ENCODE measurements around the gene TBK1. TPM values are rescaled to one million over a fixed set of nuclear protein-coding genes. Genes with fewer than 3 reads are reported as not detected.
"Not testable (repeated sequence)": the region's sequence is repeated elsewhere in the genome, so short reads cannot be mapped to it uniquely, and the experiment has no call there.

The TBK1 gene
- polyA plus RNA-seq, 3 donors = 14.3 to 24.7 (median 15.5) TPM

GRCh38 chr12:64522316-64522715 lies 70.4 kb downstream of the TBK1 start:
- Mint-ChIP-seq H3K9me3 (peaks cover 0 to 2% (median 0%) of the 10 kb centered on the region in 7 donors), H3K27ac (peak overlapping the region in 1 of 7 donors; percentile 11), H3K4me3 (peak overlapping the region in 1 of 2 donors; percentile 31), H3K36me3 (no peaks in the 10 kb centered on the region), H3K27me3 (ENCODE audit: low read depth in 3 of 3) (peaks cover 0 to 7% (median 3%) of the 10 kb centered on the region in 3 donors), H3K4me1 (peaks cover 12% of the 10 kb centered on the region)
- Histone ChIP-seq H3K4me3 (replicated peaks in 1 of 3; ENCODE audit: low read depth in 2 of 3, low read length in 3 of 3) (no peak overlapping the region), H3K9ac (ENCODE audit: insufficient read depth, low read length, poor library complexity, severe bottlenecking) (no peak overlapping the region), H3K79me2 (ENCODE audit: insufficient read depth, low read length) (no peaks in the 10 kb centered on the region), H3K9me3 (replicated peaks in 1 of 2; ENCODE audit: control insufficient read depth in 1 of 2, insufficient read depth in 1 of 2, low read length in 2 of 2) (no peaks in the 10 kb centered on the region), H3K27me3 (ENCODE audit: control insufficient read depth in 2 of 2, insufficient read depth in 2 of 2, low read length in 2 of 2) (no peaks in the 10 kb centered on the region), H3K27ac (ENCODE audit: low read depth in 1 of 2, low read length in 2 of 2) (no peak overlapping the region), H3K4me2 (replicated peaks; ENCODE audit: extremely low read depth, low read length, poor library complexity, severe bottlenecking) (no peak overlapping the region), H4K20me1 (ENCODE audit: insufficient read depth, low read length) (no peaks in the 10 kb centered on the region), H3K36me3 (replicated peaks in 1 of 2; ENCODE audit: control insufficient read depth in 1 of 2, insufficient read depth in 2 of 2, low read length in 2 of 2) (no peaks in the 10 kb centered on the region), H3K4me1 (ENCODE audit: control insufficient read depth in 1 of 2, insufficient read depth in 2 of 2, low read length in 2 of 2) (peaks cover 0 to 5% of the 10 kb centered on the region in 2 donors), H2AFZ (ENCODE audit: insufficient read depth, low read depth, low read length, poor library complexity, severe bottlenecking) (no peak overlapping the region)
- intact Hi-C loops (cut with micrococcal nuclease) = no loop called here
- no peak for TF ChIP-seq CTCF (IDR thresholded peaks at IDR 0.05)
- no CpG with 5 or more reads among the region's 5 CpGs for WGBS (ENCODE audit: insufficient coverage)
- DNase-seq = no peak

GRCh38 chr12:64522807-64523206 lies 70.9 kb downstream of the TBK1 start:
- H3K36me3 ChIP-seq (replicated peaks in 1 of 2; ENCODE audit: control insufficient read depth in 1 of 2, insufficient read depth in 2 of 2, low read length in 2 of 2) = no peaks in the 10 kb centered on the region
- no peaks in the 10 kb centered on the region for H3K27me3 ChIP-seq (ENCODE audit: control insufficient read depth in 2 of 2, insufficient read depth in 2 of 2, low read length in 2 of 2)
- Mint-ChIP-seq H3K9me3 (peaks cover 0 to 2% (median 0%) of the 10 kb centered on the region in 7 donors), H3K27me3 (ENCODE audit: low read depth in 3 of 3) (peaks cover 0 to 7% (median 3%) of the 10 kb centered on the region in 3 donors), H3K36me3 (no peaks in the 10 kb centered on the region), H3K27ac (no peak overlapping the region), H3K4me1 (peaks cover 12% of the 10 kb centered on the region), H3K4me3 (no peak overlapping the region)
- intact Hi-C loops (cut with micrococcal nuclease) = no loop called here
- no peak overlapping the region for H2AFZ ChIP-seq (ENCODE audit: insufficient read depth, low read depth, low read length, poor library complexity, severe bottlenecking)
- H3K79me2 ChIP-seq (ENCODE audit: insufficient read depth, low read length) = no peaks in the 10 kb centered on the region
- no peak overlapping the region for H3K4me2 ChIP-seq (replicated peaks; ENCODE audit: extremely low read depth, low read length, poor library complexity, severe bottlenecking)
- 57% methylated on average over 2 of the region's 4 CpGs for WGBS (ENCODE audit: insufficient coverage)
- peaks cover 0 to 5% of the 10 kb centered on the region in 2 donors for H3K4me1 ChIP-seq (ENCODE audit: control insufficient read depth in 1 of 2, insufficient read depth in 2 of 2, low read length in 2 of 2)
- DNase-seq = no peak
- no peak overlapping the region for H3K4me3 ChIP-seq (replicated peaks in 1 of 3; ENCODE audit: low read depth in 2 of 3, low read length in 3 of 3)
- no peak overlapping the region for H3K9ac ChIP-seq (ENCODE audit: insufficient read depth, low read length, poor library complexity, severe bottlenecking)
- H3K9me3 ChIP-seq (replicated peaks in 1 of 2; ENCODE audit: control insufficient read depth in 1 of 2, insufficient read depth in 1 of 2, low read length in 2 of 2) = no peaks in the 10 kb centered on the region
- no peak overlapping the region for H3K27ac ChIP-seq (ENCODE audit: low read depth in 1 of 2, low read length in 2 of 2)
- no peak for TF ChIP-seq CTCF (IDR thresholded peaks at IDR 0.05)
- no peaks in the 10 kb centered on the region for H4K20me1 ChIP-seq (ENCODE audit: insufficient read depth, low read length)

GRCh38 chr12:64523565-64524444 lies 71.9 kb downstream of the TBK1 start:
- intact Hi-C loops (cut with micrococcal nuclease); H3K9ac ChIP-seq (ENCODE audit: insufficient read depth, low read length, poor library complexity, severe bottlenecking); H3K4me3 ChIP-seq (replicated peaks in 1 of 3; ENCODE audit: low read depth in 2 of 3, low read length in 3 of 3); H3K9me3 ChIP-seq (replicated peaks in 1 of 2; ENCODE audit: control insufficient read depth in 1 of 2, insufficient read depth in 1 of 2, low read length in 2 of 2); H3K36me3 ChIP-seq (replicated peaks in 1 of 2; ENCODE audit: control insufficient read depth in 1 of 2, insufficient read depth in 2 of 2, low read length in 2 of 2); H3K4me2 ChIP-seq (replicated peaks; ENCODE audit: extremely low read depth, low read length, poor library complexity, severe bottlenecking); H3K79me2 ChIP-seq (ENCODE audit: insufficient read depth, low read length); H2AFZ ChIP-seq (ENCODE audit: insufficient read depth, low read depth, low read length, poor library complexity, severe bottlenecking); H3K27ac ChIP-seq (ENCODE audit: low read depth in 1 of 2, low read length in 2 of 2); H3K4me3 Mint-ChIP-seq; H3K4me1 ChIP-seq (ENCODE audit: control insufficient read depth in 1 of 2, insufficient read depth in 2 of 2, low read length in 2 of 2); H3K27ac Mint-ChIP-seq; H3K9me3 Mint-ChIP-seq; H4K20me1 ChIP-seq (ENCODE audit: insufficient read depth, low read length); H3K36me3 Mint-ChIP-seq; H3K27me3 Mint-ChIP-seq (ENCODE audit: low read depth in 3 of 3); H3K27me3 ChIP-seq (ENCODE audit: control insufficient read depth in 2 of 2, insufficient read depth in 2 of 2, low read length in 2 of 2): not testable (repeated sequence)
- whole genome bisulfite sequencing (ENCODE audit: insufficient coverage) = 100% methylated on average over 3 of the region's 11 CpGs
- peak in 1 of 3 donors; percentile 8 for DNase-seq
- peaks cover 13% of the 10 kb centered on the region for H3K4me1 Mint-ChIP-seq

Data from CD14-positive monocyte (primary cell).